NCI-H1930 (cell line): ENCODE measurements around the gene SUSD2.

Source experiments
- DNase-seq, 2 experiments: peaks; one replicate each; lab custom pipeline; 2025; lab: John Stamatoyannopoulos, UW

Gene SUSD2

GRCh38 chr22:24153959-24154358 is 27.3 kb upstream of the SUSD2 start:
- no peak for DNase-seq

- no peak for DNase-seq
Observed at GRCh38 chr22:24154826-24155225, 26.5 kb upstream of the SUSD2 start.

GRCh38 chr22:24155627-24156140 is 25.6 kb upstream of the SUSD2 start:
- no peak for DNase-seq

GRCh38 chr22:24156141-24156912 is 25.0 kb upstream of the SUSD2 start:
- no peak for DNase-seq

- DNase-seq, result peak; percentile 41 to 42
Observed at GRCh38 chr22:24156913-24157821, 24.1 kb upstream of the SUSD2 start.

- no peak for DNase-seq
Observed at GRCh38 chr22:24157822-24158135, 23.5 kb upstream of the SUSD2 start.

- DNase-seq, result no peak
Observed at GRCh38 chr22:24159650-24160049, 21.6 kb upstream of the SUSD2 start.

GRCh38 chr22:24160546-24160945 is 20.7 kb upstream of the SUSD2 start:
- no peak for DNase-seq

- DNase-seq, result no peak
Observed at GRCh38 chr22:24161485-24161884, 19.8 kb upstream of the SUSD2 start.

GRCh38 chr22:24161909-24162308 is 19.4 kb upstream of the SUSD2 start:
- DNase-seq, result no peak

- no peak for DNase-seq
Observed at GRCh38 chr22:24162436-24162835, 18.9 kb upstream of the SUSD2 start.

- no peak for DNase-seq
Observed at GRCh38 chr22:24164243-24164642, 17.0 kb upstream of the SUSD2 start.

- no peak for DNase-seq
Observed at GRCh38 chr22:24164940-24165339, 16.3 kb upstream of the SUSD2 start.

- no peak for DNase-seq
Observed at GRCh38 chr22:24165673-24166072, 15.6 kb upstream of the SUSD2 start.

GRCh38 chr22:24166811-24167210 is 14.5 kb upstream of the SUSD2 start:
- DNase-seq, result no peak

- no peak for DNase-seq
Observed at GRCh38 chr22:24169439-24170058, 11.7 kb upstream of the SUSD2 start.

- no peak for DNase-seq
Observed at GRCh38 chr22:24170188-24170587, 11.1 kb upstream of the SUSD2 start.

GRCh38 chr22:24170632-24171031 is 10.7 kb upstream of the SUSD2 start:
- no peak for DNase-seq

GRCh38 chr22:24171822-24172221 is 9.5 kb upstream of the SUSD2 start:
- DNase-seq, result no peak

- peak in 1 of 2 experiments; percentile 51 for DNase-seq
Observed at GRCh38 chr22:24175160-24175808, 6.0 kb upstream of the SUSD2 start.

- no peak for DNase-seq
Observed at GRCh38 chr22:24176040-24176439, 5.2 kb upstream of the SUSD2 start.

- DNase-seq, result no peak
Observed at GRCh38 chr22:24176630-24177029, 4.7 kb upstream of the SUSD2 start.
